Subcutaneous adipose tissue (tissue), 4 donors: Measurements from ENCODE around the gene TMEM86A. TPM values are rescaled to one million over a fixed set of nuclear protein-coding genes. Genes with fewer than 3 reads are reported as not detected.

Experiments used
- total RNA-seq, 4 donors: library from RNA; depleted of rRNA; stranded (reverse); fragments of >200 nt; gene quantifications; one replicate each; pipeline ENCODE4 v1.1.0, GENCODE V29; 2016
- TF ChIP-seq, protein P1 (sequence below): fragments of 450-650 bp; IDR thresholded peaks from one replicate; pipeline ENCODE4 v1.5.1; 2016; ENCODE audit warnings: low read depth, mild to moderate bottlenecking, control low read depth, antibody characterized with exemption, moderate library complexity

Gene TMEM86A
- total RNA-seq, 4 donors from 2014 or later, result 3.4 to 16.1 (median 10.1) TPM

DNA sequence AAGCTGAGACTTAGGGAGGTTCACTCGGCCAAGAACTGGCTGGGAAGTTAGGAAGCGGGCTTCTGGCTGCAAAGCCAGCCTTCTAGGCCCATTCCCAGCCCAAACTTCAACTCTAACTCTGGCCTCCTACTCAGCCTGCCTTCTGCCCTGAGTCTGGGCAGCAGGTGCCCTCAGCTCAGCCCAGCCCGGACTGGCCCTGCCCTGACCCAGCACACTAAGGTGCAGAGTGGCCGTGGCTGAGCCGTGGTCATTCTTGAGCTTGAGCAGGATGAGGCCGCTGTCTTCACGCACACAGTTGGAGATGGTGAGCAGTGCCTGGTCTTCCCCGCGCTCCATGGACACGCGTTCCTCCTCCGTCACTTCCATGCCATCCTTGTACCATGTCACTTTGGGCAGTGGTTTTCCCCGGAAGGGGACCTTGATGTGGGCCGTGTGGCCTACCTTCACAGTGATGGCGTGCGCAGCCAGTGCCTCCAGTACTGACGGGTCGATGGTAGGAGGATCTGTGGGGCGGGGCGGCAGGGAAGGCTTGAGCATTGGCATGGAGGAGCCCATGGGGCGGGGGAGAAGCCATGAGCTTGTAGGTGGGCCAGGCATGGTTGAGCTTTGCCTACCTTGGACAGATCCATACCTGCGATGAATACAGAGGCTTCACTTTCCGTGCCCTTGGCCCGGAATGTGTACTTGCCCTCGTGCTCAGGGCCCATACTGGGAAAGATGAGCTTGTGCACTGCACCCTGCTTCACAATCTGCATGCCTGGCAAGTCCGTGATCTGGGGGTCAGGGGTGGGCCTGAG lies 15.3 kb downstream of the TMEM86A start:
- TF ChIP-seq, protein P1, sequence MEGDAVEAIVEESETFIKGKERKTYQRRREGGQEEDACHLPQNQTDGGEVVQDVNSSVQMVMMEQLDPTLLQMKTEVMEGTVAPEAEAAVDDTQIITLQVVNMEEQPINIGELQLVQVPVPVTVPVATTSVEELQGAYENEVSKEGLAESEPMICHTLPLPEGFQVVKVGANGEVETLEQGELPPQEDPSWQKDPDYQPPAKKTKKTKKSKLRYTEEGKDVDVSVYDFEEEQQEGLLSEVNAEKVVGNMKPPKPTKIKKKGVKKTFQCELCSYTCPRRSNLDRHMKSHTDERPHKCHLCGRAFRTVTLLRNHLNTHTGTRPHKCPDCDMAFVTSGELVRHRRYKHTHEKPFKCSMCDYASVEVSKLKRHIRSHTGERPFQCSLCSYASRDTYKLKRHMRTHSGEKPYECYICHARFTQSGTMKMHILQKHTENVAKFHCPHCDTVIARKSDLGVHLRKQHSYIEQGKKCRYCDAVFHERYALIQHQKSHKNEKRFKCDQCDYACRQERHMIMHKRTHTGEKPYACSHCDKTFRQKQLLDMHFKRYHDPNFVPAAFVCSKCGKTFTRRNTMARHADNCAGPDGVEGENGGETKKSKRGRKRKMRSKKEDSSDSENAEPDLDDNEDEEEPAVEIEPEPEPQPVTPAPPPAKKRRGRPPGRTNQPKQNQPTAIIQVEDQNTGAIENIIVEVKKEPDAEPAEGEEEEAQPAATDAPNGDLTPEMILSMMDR, result no peak

DNA sequence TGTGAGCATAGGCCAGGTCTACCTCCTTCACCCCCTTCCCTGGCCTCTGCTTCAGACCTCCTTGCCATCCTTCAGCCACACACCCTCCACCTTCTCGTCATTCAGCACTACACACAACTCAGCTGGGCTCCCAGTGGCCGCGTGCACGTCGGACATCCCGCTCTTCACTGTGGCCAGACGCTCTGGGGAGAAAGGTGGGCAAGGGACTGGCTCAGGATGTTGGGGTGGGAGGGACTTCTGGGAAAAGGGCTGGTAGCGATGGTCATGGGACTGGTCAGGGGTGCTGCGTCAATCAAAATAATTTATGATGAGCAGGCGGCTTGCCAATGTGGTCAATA lies 15.8 kb downstream of the TMEM86A start:
- TF ChIP-seq, protein P1, result no peak

DNA sequence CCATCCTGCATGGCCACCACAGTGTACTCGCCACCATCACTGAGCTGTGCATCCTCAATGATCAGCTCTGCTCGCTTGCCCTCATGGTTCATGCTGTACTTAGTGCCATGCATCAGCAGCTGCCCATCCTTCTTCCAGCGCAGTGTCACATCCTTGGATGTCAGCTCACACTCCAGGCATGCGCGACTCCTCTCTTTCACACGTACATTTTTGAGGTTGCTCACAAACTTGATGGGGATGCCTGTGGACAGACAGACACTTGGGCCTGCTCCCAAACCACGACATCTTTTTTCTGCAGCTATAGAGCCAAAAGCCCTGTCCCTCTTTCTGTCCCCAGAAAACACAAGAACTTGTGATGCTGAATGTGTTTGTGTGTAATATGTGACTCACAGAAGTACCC lies 16.9 kb downstream of the TMEM86A start:
- TF ChIP-seq, protein P1, result no peak

DNA sequence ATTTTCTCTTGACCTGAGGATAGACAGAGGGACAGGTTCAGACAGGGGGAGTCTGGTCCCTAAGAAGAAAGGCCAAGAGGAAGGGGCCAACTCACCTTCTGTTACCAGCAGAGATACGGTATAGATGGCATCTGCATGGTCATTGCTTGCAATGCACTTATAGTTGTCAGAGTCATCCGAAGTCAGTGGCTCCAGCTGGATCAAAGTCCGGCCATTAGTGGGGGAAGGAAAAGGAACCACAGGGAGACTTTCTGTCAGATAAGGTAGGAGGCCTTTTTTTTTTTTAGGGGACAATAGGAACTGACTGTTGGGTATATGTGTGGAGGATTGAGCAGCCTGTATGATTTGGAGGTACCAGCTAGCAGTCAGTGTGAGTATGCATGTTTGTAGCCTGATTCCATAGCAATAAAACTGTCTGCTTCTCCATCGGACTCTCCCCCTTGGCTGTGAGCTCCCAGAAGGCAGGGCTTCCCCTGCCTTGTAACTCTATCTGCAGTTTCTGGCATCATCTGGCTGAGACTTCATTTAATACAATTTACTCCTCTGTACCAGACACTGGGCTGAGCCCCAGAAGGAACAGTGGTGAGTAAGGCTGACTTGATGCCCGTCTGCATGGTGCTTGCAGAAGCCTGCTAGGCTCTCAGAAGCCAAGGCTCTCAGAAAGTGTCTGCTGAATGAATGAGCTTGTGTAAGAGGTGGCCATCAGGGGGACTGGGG lies 21.7 kb downstream of the TMEM86A start:
- TF ChIP-seq, protein P1, result no peak

DNA sequence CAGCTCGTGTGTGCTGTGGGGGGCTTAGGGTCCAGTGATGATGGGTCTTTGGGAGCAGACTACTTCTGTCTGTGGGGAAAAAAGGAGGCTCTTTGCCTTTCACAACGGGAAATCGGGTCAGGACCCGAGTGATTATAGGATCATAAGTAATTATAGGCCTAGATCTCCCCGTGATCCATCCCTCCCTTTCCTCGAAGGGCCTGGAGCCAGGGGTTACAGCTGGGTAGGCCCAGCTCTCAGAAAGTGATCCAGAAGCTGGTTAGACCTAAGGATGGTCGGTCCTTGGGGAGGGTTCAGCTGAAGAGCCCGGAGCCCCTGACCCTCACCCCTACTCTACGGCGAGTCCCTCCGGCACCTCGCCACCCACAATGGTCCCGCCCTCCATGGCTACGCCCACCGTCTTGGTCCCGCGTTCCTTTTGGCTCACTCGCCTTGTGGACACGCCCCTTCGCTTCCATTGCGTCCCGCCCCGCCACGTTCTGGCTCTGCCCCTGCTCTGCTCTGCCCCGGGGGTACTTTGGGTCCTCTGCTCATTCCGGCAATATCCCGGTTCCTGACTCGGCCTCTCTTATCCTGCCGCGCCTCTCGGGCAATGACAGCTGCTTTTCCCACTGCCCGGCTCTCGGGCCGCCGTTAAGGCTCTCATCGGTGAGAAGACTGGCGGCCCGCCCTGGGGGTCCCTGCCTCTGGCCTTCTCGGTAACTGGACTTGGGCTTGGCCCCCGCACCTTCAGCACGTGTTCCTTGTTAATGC lies 22.4 kb downstream of the TMEM86A start:
- TF ChIP-seq, protein P1, result no peak

DNA sequence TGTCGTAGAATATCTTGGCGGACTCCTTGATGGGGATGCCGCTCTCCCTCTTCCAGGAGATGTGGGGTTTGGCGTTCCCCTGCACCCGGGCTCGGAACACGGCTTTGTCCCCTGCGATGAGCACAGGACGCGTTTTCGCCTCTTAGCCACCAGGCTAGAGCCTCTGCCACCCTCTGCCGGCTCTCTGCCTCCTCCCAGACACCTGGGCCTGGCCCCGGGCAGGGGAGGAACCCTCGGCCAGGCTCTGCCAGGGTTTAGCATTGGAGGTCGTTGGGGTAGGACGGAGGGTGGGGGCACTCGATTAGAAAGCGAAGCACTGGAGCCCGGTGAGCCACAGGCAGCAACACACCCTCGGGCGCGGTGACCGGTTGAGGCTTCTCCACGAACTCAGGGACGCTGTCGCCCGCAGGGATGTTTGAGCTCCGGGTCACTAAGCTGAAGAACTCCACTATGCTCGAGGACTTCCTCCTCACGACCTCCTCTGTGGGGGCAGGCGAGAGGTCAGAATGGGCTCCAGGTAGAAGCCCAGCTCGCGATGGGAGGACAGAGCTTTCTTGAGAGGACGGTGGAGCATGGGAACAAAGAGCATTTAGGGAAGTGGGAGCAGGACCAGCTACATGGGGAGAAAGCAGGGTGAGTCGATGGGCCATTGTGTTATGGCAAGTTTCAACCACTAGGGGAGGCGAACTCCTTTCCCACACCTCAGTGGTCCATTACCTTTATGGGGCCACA lies 23.1 kb downstream of the TMEM86A start:
- TF ChIP-seq, protein P1, result no peak
